ENCODE results near the gene IL17A.

IL17A gene

GRCh38 chr6:52216932-52217575, 30.9 kb downstream of the IL17A start:
- no peak for DNase-seq (ENCODE audit: low spot score)

- DNase-seq (ENCODE audit: low spot score), result no peak
Measured at GRCh38 chr6:52217761-52218160, 31.6 kb downstream of the IL17A start.

- DNase-seq (ENCODE audit: low spot score), result no peak
Measured at GRCh38 chr6:52221302-52221701, 35.1 kb downstream of the IL17A start.

GRCh38 chr6:52227495-52227894, 41.3 kb downstream of the IL17A start:
- DNase-seq (ENCODE audit: low spot score), result no peak

- no peak for DNase-seq (ENCODE audit: low spot score)
Measured at GRCh38 chr6:52230685-52231084, 44.5 kb downstream of the IL17A start.

GRCh38 chr6:52231406-52232127, 45.4 kb downstream of the IL17A start:
- DNase-seq (ENCODE audit: low spot score), result no peak

GRCh38 chr6:52233005-52233404, 46.8 kb downstream of the IL17A start:
- no peak for DNase-seq (ENCODE audit: low spot score)

GRCh38 chr6:52233975-52234823, 48.0 kb downstream of the IL17A start:
- DNase-seq (ENCODE audit: low spot score), result no peak

Measured in putamen (tissue), 1 donor.